Measurements from ENCODE around the gene SALL1. TPM values are rescaled to one million over a fixed set of nuclear protein-coding genes. Genes with fewer than 3 reads are reported as not detected.

The SALL1 gene
- total RNA-seq, 2 donors from 2014 or later, result 122 to 172 TPM

DNA sequence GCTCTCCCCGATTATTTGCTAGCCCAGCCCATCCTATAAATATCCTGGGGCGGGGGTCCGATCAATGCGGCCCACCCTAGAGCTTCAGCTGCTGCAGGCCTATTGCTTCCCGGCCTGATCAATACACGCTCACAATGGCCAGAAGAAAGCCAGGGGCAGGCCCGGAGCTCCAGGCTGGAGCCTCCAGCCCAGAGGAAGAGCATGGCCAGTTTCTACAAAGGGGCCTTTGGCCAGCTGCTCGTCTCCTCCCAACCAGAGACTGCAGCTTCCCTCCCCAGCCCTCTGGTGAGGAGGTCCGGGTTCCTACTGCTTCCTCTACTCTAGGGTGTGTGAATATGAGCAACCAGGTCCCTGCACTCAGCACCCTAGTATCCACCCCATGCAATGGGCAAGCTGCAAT is 36.7 kb downstream of the SALL1 start:
- no peak for DNase-seq
- Mint-ChIP-seq H3K4me1 (peaks cover 14% of the 10 kb centered on the region), H3K27me3 (ENCODE audit: insufficient read depth) (peaks cover 41% of the 10 kb centered on the region), H3K27ac (no peak overlapping the region), H3K36me3 (ENCODE audit: low read depth) (no peaks in the 10 kb centered on the region), H3K4me3 (peak overlapping the region; percentile 39), H3K9me3 (peaks cover 3% of the 10 kb centered on the region)
- Histone ChIP-seq H3K4me1 (ENCODE audit: control insufficient read depth, insufficient read depth, low read length) (no peaks in the 10 kb centered on the region), H3K27me3 (ENCODE audit: control insufficient read depth, insufficient read depth, low read length, poor library complexity, severe bottlenecking) (peaks cover 47% of the 10 kb centered on the region), H3K4me3 (ENCODE audit: low read length) (no peak overlapping the region), H3K9ac (ENCODE audit: extremely low read depth, low read length, poor library complexity, severe bottlenecking) (no peak overlapping the region), H3K9me3 (ENCODE audit: control insufficient read depth, low read length) (peaks cover under 1% of the 10 kb centered on the region), H3K27ac (ENCODE audit: low read depth, low read length) (no peak overlapping the region), H3K36me3 (ENCODE audit: control insufficient read depth, insufficient read depth, low read length) (no peaks in the 10 kb centered on the region)
- TF ChIP-seq, protein P1, sequence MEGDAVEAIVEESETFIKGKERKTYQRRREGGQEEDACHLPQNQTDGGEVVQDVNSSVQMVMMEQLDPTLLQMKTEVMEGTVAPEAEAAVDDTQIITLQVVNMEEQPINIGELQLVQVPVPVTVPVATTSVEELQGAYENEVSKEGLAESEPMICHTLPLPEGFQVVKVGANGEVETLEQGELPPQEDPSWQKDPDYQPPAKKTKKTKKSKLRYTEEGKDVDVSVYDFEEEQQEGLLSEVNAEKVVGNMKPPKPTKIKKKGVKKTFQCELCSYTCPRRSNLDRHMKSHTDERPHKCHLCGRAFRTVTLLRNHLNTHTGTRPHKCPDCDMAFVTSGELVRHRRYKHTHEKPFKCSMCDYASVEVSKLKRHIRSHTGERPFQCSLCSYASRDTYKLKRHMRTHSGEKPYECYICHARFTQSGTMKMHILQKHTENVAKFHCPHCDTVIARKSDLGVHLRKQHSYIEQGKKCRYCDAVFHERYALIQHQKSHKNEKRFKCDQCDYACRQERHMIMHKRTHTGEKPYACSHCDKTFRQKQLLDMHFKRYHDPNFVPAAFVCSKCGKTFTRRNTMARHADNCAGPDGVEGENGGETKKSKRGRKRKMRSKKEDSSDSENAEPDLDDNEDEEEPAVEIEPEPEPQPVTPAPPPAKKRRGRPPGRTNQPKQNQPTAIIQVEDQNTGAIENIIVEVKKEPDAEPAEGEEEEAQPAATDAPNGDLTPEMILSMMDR (conservative IDR thresholded peaks at IDR 0.05), result no peak
- 69 to 70% methylated on average over 6 to 9 of the region's 9 CpGs for WGBS, 2 experiments (ENCODE audit: insufficient coverage in 1 of 2, insufficient read length in 1 of 2)

DNA sequence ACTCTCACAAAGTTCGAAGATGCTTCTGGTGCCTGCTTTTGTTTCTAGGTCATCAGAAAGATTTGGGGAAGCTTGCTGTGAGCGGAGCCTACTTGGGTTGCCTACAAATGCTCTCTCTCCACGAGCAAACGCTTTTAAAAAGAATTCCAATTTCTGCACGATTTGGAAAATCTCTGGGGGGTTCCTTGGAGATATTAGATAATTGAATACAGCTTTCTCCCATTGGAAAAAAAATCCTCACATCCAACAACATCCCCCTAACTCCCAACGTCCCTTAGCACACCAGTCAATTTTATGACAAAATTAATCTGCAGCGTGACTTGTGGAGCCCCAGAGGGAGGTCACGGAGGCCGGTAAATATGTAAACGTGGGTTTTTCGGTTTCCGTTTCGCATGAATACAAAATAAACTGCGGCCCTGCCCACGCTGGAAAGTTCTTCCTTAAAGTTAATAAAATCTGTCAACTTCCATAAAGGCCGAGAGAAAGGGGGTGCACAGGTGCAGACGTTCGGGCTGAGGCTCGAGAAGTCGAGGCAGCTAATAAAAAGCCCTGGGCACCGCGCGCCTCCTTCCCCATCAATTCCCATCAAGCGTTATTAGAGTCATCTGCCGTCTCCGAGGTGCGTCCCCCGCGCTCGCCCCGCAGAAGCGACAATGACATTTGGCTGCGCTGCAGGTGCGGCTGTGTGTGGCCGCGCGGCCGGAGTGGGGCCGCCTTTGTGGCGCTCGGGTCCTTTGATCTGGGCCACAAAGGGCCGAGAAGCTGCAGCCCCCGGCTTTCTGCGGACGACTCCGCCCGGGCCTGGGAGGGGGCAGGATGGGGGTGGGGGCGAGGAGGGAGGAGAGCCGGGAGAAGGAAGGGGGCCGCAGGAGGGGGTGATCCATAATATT is 37.6 kb downstream of the SALL1 start:
- peaks cover 13% of the 10 kb centered on the region for H3K4me1 Mint-ChIP-seq
- peaks cover 5% of the 10 kb centered on the region for H3K9me3 ChIP-seq (ENCODE audit: control insufficient read depth, low read length)
- TF ChIP-seq, protein P1 (conservative IDR thresholded peaks at IDR 0.05), result no peak
- H3K36me3 ChIP-seq (ENCODE audit: control insufficient read depth, insufficient read depth, low read length), result no peaks in the 10 kb centered on the region
- H3K27me3 Mint-ChIP-seq (ENCODE audit: insufficient read depth), result peaks cover 41% of the 10 kb centered on the region
- WGBS, 2 experiments (ENCODE audit: insufficient coverage in 1 of 2, insufficient read length in 1 of 2), result 15 to 18% methylated on average over 12 to 47 of the region's 50 CpGs
- no peaks in the 10 kb centered on the region for H3K4me1 ChIP-seq (ENCODE audit: control insufficient read depth, insufficient read depth, low read length)
- peak; percentile 61 for DNase-seq
- H3K27ac ChIP-seq (ENCODE audit: low read depth, low read length), result no peak overlapping the region
- H3K4me3 Mint-ChIP-seq, result peak overlapping the region; percentile 39
- no peaks in the 10 kb centered on the region for H3K36me3 Mint-ChIP-seq (ENCODE audit: low read depth)
- peaks cover 8% of the 10 kb centered on the region for H3K9me3 Mint-ChIP-seq
- H3K27ac Mint-ChIP-seq, result no peak overlapping the region
- peaks cover 47% of the 10 kb centered on the region for H3K27me3 ChIP-seq (ENCODE audit: control insufficient read depth, insufficient read depth, low read length, poor library complexity, severe bottlenecking)
- peak overlapping the region; percentile 65 for H3K4me3 ChIP-seq (ENCODE audit: low read length)
- no peak overlapping the region for H3K9ac ChIP-seq (ENCODE audit: extremely low read depth, low read length, poor library complexity, severe bottlenecking)

DNA sequence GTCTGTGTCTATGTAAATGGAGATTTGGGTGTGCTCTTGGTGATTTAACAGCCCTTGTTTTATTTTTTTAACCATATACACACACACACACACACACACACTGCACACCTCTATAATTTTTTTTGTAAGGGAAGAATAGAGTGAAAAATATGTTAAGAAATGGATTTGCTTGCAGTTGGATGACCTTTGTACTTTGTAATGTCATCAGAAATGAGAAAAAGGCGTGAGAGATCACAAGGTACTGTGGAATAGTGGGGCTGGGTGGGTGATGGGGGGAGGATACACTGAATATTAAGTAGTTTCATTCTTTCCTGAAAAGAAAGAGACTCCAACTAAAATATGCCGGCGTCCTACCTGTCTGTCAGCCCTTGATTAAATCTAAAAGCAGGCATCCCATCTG is 38.7 kb downstream of the SALL1 start:
- Mint-ChIP-seq H3K9me3 (peaks cover 8% of the 10 kb centered on the region), H3K27me3 (ENCODE audit: insufficient read depth) (peaks cover 38% of the 10 kb centered on the region), H3K4me3 (no peak overlapping the region), H3K36me3 (ENCODE audit: low read depth) (no peaks in the 10 kb centered on the region), H3K4me1 (peaks cover 13% of the 10 kb centered on the region), H3K27ac (no peak overlapping the region)
- no peaks in the 10 kb centered on the region for H3K36me3 ChIP-seq (ENCODE audit: control insufficient read depth, insufficient read depth, low read length)
- H3K9ac ChIP-seq (ENCODE audit: extremely low read depth, low read length, poor library complexity, severe bottlenecking), result no peak overlapping the region
- peaks cover 5% of the 10 kb centered on the region for H3K9me3 ChIP-seq (ENCODE audit: control insufficient read depth, low read length)
- no peak overlapping the region for H3K4me3 ChIP-seq (ENCODE audit: low read length)
- no peaks in the 10 kb centered on the region for H3K4me1 ChIP-seq (ENCODE audit: control insufficient read depth, insufficient read depth, low read length)
- no peak for DNase-seq
- H3K27ac ChIP-seq (ENCODE audit: low read depth, low read length), result no peak overlapping the region
- TF ChIP-seq, protein P1 (conservative IDR thresholded peaks at IDR 0.05), result no peak
- 64% methylated on average over 3 of the region's 3 CpGs; no CpG with 5 or more reads in 1 of the 2 experiments for WGBS, 2 experiments (ENCODE audit: insufficient coverage in 1 of 2, insufficient read length in 1 of 2)
- peaks cover 47% of the 10 kb centered on the region for H3K27me3 ChIP-seq (ENCODE audit: control insufficient read depth, insufficient read depth, low read length, poor library complexity, severe bottlenecking)

All from endodermal cell (in vitro differentiated cells).